Left kidney (tissue), 2 donors: ENCODE data around the gene CYP2F1. TPM values are rescaled to one million over a fixed set of nuclear protein-coding genes. Genes with fewer than 3 reads are reported as not detected.
A peak's percentile ranks its signal among the peaks of the same experiment; 100 is the strongest.
"Not testable (repeated sequence)": the region's sequence is repeated elsewhere in the genome, so short reads cannot be mapped to it uniquely, and the experiment has no call there.

Experiments
- DNase-seq: peaks from one replicate; pipeline ENCODE4 v3.0.0-alpha.2; 2013
- polyA plus RNA-seq: library from polyadenylated mRNA; unstranded; fragments of 120-200 nt; gene quantifications from one replicate; pipeline ENCODE4 v1.2.1, GENCODE V29; 2013; ENCODE audit not compliant: insufficient read length

Gene CYP2F1
- polyA plus RNA-seq, 1 donor: 0.28 TPM

DNA sequence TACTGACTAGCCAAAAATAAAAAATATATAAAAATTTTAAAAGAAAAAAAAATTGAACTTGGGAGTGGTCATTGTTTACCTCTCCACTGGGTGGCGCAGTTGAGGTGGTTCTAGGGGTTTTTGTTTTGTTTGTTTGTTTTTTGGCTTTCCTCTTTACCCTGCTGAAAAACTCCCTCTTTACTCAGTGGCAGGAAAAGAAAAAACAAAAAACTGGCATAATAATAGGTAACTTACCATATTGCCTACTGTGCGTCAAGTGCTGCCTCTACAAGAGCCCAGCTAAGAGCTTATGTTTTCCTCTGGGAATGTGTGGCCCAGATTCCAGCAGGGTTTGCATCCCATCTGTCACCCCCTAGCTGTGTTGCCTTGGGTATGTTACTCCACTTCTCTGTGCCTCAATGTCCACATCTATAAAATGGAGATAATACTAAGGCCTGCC, 12.6 kb downstream of the CYP2F1 start:
- DNase-seq: peak; percentile 3

DNA sequence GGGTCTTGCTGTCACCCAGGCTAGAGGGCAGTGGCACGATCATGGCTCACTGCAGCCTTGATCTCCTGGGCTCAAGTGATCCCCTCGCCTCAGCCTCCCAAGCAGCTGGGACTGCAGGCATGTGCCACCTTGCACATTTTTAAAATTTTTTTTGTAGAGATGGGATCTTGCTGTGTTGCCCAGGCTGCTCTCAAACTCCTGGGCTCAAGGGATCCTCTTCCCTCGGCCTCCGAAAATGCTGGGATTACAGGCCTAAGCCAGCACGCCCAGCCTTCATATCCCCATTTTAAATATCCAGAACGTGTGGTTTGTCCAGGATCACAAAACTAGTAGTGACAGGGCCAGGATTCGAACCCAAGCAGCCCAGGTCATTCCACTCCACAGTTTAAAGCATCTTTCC, 13.1 kb downstream of the CYP2F1 start:
- not testable (repeated sequence) for DNase-seq

DNA sequence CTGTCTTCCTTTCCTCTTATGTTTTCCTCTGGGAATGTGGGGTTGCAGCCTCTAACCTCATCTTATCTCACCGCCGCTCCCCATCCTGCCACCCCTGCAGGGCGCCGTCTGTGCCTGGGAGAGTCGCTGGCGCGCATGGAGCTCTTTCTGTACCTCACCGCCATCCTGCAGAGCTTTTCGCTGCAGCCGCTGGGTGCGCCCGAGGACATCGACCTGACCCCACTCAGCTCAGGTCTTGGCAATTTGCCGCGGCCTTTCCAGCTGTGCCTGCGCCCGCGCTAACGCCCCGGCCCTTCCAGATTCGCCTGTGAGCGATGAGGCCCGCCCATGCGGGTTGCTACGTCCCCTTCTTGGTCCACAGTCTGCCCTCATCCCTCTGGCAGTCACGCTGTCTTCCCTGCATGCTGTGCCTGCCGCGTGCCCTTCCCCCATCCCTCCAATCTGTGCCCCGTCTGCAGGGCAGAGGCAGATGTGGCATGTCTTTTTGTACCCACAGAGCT, 13.6 kb downstream of the CYP2F1 start:
- DNase-seq: peak; percentile 27

DNA sequence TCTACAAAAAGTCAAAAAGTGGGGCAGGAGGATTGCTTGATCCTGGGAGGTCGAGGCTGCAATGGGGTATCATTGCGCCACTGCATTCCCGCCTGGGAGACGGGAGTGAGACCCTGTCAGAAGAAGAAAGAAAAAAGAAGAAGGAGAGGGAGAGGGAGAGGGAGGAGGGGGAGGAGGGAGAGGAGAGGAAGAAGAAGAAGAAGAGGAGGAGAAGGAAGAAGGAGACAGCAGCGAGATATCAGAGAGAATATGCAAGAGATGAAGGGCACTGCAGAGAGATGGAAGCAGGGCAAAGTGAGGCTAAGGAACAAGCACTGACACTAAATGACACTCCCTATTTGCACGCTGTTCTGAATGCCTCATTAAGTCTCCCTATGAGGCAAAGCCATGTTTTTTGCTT, 14.5 kb downstream of the CYP2F1 start:
- no peak for DNase-seq

DNA sequence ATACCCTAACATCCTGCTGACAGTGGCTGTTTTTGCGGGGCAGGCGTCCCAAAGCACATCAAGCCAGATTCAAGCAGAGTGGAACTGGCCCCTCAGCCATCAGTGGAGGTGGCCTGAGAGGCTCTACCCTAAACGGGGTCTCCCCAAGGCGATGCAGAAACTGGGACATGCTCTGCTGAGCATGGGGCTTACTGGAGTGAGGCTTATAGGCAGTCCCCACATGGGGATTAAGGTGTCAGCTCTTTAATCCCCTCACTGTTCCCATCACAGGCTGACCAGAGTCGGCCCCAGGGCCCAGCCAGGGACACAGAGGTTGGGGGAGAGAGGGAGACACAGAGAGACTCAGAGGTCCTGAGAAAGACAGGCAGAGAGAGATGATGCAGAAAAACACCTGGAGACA, 17.0 kb downstream of the CYP2F1 start:
- DNase-seq: no peak

DNA sequence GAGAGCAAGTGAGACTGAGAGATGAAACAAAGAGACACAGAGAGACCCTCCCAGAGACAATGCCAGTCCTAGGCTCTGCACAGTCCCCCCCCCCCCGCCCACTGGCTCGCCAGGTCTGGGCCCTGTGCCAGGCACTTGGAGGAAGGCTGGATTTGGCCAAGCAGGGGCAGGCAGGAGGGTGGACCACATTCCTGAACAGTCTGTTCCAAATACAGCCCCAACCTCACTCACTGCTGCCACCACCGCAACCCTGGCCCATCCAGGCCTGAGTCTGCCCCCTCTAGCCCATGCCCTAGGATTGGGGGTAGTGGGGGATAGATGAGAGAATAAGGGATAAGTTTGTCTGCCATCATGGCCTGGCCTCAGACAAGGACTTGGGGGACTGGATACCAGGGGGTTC, 19.0 kb downstream of the CYP2F1 start:
- no peak for DNase-seq

DNA sequence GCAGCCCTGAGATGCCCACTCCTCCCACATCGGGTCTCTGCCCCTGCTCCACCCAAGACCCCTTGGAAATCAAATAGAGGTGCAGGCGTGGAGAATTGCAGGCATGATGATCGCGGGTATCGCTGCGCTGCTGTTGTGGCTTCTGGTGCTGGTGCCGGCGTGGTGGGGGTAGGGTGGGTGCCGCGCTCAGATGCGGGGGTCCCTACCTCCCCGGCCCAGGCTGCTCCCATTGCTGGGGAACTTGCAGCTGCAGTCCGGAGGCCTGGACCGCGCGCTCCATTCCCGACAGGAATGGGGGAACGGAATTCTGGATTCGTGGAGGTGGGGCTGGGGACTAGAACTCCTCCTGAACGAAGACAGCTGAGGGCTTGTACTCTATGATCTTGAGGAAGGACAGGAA, 20.4 kb downstream of the CYP2F1 start:
- no peak for DNase-seq

DNA sequence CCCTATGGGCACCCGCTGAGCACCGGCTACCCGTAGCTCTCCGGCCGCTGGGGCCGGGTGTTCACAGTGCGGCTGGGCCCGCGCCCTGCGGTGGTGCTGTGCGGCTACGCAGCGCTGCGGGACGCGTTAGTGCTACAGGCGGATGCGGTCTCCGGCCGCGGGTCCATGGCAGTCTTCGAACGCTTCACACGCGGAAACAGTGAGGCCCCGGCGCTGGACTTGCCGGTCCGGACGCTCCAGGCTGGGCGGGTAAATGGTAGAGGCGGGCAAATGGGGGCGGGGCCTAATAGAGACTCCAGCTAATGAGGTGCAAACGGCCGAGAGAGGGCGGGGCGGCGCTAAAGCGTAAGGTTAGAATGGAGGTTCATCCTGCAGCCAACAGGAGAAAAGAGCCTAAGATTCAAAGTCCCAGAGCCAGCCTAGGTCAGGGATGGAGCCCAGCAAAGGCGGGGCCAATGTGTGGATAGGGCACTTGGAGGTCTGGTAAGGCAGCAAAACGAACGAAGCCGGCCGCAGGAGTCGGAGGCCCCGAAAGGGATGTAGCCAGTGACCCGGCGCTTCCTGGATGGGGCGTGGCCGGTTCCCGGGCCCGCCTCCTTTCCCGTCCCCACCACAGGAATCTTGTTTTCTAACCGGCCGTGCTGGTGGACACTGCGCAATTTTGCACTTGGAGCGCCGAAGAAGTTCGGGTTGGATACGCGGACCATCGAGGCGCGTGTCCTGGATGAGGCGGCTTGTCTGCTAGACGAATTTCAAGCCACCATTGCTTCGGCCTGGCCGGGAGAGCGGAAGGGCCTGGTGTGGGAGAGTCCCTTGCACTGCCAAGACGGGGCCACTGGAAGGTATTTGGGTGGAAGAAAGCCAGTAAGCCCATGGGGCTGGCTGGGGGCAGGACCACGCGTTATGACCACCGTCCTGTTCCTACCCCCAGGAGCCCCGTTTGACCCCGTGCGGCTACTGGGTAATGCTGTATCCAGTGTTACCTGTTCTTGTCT, 21.5 kb downstream of the CYP2F1 start:
- DNase-seq: peak; percentile 60

DNA sequence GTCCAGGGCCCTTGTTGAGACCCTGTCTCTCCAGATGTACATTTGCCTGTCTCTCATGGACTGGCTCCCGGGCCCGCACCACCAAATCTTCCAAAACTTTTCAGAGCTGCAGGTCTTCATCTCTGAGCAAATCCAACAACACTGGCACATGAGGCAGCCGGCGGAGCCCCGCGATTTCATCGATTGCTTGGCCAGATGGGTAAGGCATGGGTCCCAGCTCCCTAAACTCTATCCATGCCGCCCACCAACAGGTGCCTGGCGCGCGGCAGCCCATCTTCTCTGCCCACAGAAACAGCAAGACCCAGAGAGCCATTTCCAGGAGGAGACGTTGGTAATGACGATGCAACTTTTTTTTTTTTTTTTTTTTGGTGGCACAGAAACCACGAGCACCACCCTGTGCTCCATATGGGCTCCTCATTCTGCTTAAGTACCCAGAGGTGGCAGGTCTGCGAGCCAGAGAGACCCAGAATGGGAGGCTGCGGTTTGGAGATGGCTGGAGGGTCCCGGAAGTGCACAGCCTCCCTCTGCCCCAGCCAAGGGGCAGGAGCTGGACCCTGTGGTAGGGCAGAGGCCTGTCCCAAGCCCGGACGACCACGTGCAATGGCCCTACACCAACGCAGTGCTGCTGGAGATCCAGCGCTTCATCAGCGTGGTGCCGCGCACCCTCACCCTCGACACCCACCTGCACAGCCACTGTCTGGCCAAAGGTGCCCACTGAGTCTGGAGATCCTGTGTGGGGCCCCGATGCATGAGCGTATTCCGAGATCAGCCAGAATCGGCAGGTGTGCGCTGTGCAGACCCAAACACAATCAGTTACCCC, 22.6 kb downstream of the CYP2F1 start:
- no peak for DNase-seq

DNA sequence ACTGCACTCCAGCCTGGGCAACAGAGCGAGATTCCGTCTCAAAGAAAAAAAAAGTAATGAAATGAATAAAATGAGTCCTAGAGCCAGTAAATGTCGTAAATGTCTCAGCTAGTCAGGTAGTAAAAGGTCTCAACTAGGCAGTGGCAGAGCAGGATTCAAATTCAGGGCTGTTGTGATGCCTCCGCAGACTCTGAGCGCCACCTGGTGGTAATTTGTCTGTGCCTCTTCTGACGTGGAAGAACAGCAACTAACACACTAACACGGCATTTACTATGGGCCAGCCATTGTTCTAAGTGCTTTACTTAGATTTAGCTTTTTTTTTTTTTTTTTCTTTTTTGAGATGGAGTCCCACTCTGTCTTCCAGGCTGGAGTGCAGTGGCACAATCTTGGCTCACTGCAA, 30.2 kb downstream of the CYP2F1 start:
- peak; percentile 18 for DNase-seq

DNA sequence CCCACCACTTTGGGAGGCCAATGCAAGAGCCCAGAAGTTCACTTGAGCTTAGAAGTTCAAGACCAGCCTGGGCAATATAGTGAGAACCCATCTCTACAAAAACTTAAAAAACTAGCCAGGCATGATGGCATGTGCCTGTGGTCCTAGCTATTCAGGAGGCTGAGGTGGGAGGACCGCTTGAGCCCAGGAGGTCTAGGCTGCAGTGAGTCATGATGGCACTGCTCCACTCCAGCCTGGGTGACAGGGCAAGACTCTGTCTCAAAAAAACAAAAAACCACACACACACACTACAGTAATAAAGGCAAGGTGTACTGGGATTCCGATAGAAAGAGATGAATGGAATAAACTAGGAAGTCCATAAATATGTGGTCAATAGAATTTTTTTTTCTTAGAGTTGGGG, 35.6 kb downstream of the CYP2F1 start:
- DNase-seq: no peak

DNA sequence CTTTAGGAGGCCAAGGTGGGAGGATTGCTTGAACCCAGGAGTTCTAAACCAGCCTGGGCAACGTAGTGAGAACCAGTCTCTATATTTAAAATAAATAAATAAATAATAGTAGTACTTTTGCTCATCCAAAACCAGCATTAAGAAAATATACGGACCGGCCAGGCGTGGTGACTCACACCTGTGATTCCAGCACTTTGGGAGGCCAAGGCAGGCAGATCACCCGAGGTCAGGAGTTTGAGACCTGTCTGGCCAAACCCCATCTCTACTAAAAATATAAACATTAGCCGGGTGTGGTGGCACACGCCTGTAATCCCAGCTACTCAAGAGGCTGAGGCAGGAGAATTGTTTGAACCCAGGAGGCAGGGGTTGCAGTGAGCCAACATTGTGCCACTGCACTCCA, 36.8 kb downstream of the CYP2F1 start:
- DNase-seq: not testable (repeated sequence)

DNA sequence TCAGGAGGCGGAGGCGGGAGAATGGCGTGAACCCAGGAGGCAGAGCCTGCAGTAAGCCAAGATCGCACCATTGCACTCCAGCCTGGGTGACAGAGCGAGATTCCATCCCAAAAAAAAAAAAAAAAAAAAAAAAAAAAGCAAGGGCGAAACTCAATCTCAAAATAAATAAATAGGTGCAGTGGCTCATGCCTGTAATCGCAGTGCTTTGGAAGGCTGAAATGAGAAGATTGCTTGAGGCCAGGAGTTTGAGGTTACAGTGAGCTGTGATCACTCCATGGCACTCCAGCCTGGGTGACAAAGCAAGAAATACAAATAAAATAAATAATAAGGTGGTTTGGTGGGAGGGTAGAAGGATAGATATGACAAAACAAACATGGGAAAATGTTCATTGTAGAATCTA, 39.8 kb downstream of the CYP2F1 start:
- DNase-seq: no peak

DNA sequence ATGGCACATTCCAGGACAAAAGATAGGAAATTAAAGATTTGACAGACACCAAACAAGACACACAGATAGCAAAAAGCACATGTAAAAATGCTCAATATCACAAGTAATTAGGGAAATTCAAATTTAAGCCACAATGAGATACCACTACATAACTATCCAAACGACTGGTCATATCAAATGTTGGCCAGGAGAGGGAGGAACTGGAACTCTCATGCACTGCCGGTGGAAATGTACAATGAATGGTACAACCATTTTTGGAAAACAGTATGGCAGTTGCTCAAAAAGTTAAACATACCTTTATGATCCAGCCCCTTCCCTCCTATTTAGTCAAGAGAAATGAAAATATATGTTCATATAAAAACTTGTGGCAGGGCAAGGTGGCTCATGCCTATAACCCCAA, 42.0 kb downstream of the CYP2F1 start:
- no peak for DNase-seq

DNA sequence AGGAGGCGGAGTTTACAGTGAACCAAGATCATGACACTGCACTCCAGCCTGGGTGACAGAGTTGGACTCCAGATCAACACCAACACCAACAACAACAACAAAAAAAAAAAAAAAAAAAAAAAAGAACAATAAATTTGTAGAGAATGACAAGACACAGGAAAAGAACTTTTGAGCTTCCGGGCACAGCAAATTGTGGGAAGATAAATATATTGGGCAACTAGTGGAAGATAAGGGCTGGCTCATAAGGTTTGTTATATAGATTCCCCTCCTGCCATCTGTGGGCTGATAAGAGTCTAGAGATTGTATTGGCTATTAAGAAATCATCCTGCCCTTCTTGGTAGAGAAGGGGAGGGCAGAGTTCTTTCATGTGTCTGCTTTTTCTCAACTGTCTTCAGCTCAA, 45.6 kb downstream of the CYP2F1 start:
- no peak for DNase-seq

DNA sequence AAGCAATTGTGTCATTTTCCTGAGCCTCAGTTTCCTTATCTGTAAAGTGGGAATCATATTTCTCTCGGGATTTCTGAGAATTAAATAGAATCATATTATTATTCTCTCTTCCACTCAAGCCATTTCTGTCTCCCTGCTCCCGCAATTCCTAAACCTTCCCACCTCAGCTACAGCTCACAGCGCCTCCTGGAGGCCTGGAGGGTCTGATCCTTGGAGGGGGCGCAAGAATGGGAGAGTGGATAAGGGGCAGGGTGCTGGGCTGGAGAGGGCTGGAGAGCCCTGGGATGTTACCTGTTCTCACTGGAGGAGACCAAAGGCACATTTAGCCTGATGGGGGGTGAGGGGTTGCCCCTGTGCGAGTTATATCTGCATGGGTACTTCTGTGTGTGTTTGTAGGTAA, 47.7 kb downstream of the CYP2F1 start:
- DNase-seq: no peak

DNA sequence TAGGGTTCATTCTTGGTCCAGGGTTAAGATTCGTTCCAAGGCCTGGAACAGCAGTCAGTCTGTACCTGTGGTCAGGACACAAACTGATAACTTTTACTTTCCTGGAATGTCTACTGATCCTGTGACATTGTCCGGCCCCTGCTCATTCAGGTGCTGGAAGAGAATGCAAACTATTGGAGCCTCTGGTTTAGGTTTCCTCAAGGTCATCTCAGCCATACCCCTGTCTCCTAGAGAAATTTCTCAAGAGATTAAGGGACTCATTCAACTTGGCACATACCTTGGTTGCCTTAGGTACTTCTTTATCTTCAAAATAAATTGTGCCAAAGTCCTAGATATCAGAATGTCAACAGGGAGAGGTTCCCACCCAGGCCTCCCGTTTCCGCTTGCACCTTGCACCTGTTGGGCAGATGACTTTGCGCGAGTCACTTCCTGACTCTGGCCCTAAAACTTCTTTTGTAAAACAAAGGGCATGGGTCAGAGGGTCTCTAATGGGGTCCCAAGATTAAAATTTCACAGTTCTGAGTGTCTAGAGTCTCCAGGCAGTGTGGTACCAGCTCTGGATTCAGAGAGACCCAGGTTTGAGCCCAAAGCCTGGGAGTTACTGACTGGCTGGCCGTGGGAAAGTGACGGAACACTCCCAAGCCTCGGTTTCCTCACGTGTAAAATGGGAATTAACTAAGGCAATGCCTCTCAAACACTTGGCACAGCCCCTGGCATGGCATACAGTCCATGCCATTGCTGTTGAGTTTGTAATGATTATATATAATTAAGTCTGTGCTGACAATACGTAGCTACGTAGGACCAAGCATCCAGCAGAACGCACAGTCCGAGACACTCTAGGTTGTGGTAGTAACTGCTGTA, 52.9 kb downstream of the CYP2F1 start:
- no peak for DNase-seq

DNA sequence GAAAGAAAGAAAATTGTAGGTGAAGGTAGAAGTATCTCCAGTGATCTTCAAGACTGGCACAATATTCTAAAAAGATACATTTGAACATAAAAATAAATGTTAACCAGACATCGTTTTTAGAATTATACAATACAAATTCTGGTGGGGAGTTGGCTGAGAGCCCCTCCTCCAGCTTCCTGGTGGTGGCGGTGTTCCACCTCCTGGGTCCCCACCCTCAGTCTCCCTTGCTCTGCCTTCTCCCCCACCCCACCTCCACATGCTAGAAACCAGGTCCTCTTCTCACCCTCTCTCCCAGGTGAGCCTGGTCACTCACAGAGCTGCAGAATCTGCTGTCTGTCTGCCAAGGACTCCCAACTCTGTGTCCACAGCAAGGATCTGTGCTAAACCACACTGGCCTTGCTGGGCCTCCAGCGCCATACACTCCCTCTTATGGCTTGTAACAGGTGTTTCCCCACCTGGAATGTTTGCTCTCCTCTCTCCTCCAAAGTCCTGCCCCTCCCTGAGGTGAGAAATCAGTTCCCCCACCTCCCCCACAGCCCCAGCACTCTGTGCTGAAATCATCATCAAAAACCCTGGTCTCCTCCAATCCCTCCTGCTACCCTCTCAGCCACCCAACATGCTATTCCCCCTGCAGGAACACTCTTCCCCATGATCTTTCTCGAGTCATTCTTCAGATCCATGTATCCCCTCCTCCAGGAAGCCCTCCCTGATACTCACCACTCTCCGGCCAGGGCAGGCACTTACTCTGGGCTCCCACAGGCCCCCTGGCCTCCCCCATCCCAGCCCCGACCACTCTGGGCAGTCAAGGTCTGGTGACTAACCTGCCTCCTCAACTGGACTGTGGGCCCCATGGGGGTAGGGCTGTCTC, 58.3 kb downstream of the CYP2F1 start:
- no peak for DNase-seq

DNA sequence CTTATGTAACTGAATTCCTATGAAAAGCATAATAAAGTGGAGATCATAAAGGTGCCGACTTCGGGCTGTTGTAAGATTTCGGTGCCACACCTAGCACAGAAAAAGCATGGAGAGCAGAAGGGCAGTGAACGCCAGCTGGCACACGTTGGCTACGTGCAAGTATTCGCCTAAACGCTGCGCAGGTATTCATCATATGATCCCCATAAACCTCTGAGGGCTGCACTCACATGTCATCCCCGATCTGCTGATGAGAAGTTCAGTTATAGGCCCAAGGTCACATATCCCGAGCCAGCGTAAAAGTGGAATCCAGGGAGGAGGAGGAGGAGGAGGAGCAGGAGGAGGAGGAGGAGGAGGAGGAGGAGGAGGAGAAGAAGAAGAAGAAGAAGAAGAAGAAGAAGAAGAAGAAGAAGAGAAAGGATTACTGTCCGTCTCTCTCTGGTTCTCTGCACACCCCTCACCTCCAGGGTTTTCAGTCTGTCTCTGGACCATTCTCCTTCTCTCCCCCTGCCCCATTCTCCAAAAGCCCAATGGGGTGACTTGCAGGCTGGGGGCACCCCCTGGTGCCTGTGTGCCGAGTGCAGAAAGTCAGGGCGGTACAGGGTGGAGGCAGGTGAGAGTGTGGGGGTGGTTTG, 60.2 kb downstream of the CYP2F1 start:
- no peak for DNase-seq
